ENCODE data around the gene HM13. TPM values are rescaled to one million over a fixed set of nuclear protein-coding genes. Genes with fewer than 3 reads are reported as not detected.

HM13 gene
- total RNA-seq, 4 donors from 2014 or later: 38.4 to 86.0 (median 63.4) TPM

DNA sequence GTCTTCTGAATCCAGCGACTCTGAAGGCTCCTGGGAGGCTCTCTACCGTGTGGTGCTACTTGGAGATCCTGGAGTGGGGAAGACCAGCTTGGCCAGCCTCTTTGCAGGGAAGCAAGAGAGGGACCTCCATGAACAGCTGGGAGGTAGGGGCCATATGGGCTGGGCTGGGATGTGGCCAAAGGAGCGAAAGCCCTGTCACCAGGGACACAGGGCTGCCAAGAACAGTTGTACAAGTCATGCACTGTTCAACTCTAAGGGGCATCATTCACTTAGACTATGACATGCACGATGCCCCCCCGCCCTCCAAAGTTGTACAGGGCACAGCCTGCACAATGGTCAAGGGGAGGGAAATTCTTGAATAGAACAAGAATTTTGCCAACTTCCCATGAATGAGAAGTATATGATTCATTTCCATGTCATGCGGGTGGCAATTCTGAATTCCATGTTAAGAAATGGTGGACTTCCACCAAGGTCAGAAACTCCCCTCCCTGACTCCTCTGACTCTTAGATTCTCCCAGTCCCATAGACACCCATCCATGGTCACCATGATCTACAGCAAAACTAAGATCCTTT lies 37.5 kb upstream of the HM13 start:
- intact Hi-C loops (cut with DNase I; ENCODE audit: low total_unique reads) (no loop called here), in situ Hi-C loops (cut with MboI; ENCODE audit: low pct_ligation_motif_present in 1 of 4, low pct_unique_long_range_greater_than_20kb in 1 of 4, low sequenced_read_pairs in 3 of 4) (no loop called here)
- Histone ChIP-seq H3K4me1 (peaks cover 0 to 10% (median 3%) of the 10 kb centered on the region in 4 donors), H3K27me3 (peaks cover 21% of the 10 kb centered on the region), H3K4me3 (peak overlapping the region in 1 of 4 donors; percentile 3), H3K27ac (peak overlapping the region in 3 of 4 donors; percentile 57 to 75 (median 69)), H3K9me3 (no peaks in the 10 kb centered on the region), H3K36me3 (no peaks in the 10 kb centered on the region)
- 85% methylated on average over 6 of the region's 6 CpGs; no CpG with 5 or more reads in 1 of the 2 donors for WGBS, 2 donors (ENCODE audit: low coverage in 1 of 2)
- TF ChIP-seq POLR2AphosphoS5 (IDR thresholded peaks at IDR 0.05) (no peak), POLR2A (IDR thresholded peaks at IDR 0.05) (no peak), EP300 (IDR thresholded peaks at IDR 0.05; ENCODE audit: low read depth) (no peak)
- TF ChIP-seq, protein P1, sequence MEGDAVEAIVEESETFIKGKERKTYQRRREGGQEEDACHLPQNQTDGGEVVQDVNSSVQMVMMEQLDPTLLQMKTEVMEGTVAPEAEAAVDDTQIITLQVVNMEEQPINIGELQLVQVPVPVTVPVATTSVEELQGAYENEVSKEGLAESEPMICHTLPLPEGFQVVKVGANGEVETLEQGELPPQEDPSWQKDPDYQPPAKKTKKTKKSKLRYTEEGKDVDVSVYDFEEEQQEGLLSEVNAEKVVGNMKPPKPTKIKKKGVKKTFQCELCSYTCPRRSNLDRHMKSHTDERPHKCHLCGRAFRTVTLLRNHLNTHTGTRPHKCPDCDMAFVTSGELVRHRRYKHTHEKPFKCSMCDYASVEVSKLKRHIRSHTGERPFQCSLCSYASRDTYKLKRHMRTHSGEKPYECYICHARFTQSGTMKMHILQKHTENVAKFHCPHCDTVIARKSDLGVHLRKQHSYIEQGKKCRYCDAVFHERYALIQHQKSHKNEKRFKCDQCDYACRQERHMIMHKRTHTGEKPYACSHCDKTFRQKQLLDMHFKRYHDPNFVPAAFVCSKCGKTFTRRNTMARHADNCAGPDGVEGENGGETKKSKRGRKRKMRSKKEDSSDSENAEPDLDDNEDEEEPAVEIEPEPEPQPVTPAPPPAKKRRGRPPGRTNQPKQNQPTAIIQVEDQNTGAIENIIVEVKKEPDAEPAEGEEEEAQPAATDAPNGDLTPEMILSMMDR (IDR thresholded peaks at IDR 0.05): no peak
- no peak for DNase-seq

DNA sequence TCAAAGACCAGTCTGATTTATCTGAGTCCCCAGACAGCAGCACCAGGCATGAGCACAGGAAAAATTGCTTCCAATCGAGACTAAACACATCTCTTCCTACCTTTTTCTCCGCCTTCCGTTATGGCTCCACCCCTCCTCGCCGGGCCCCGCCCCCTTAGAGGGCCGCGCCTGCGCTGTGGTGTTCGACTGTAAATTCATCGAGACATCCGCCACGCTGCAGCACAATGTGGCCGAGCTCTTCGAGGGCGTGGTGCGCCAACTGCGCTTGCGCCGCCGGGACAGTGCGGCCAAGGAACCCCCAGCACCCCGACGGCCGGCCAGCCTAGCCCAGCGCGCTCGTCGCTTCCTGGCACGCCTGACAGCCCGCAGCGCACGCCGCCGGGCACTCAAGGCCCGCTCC lies 30.2 kb upstream of the HM13 start:
- Histone ChIP-seq H3K27me3 (peaks cover 8% of the 10 kb centered on the region), H3K27ac (peak overlapping the region in 3 of 4 donors; percentile 65 to 77 (median 67)), H3K4me1 (peaks cover 0 to 5% (median 0%) of the 10 kb centered on the region in 4 donors), H3K4me3 (no peak overlapping the region), H3K9me3 (no peaks in the 10 kb centered on the region), H3K36me3 (no peaks in the 10 kb centered on the region)
- no peak for TF ChIP-seq POLR2A (IDR thresholded peaks at IDR 0.05)
- TF ChIP-seq EP300 (IDR thresholded peaks at IDR 0.05; ENCODE audit: low read depth): no peak
- TF ChIP-seq, protein P1 (IDR thresholded peaks at IDR 0.05): no peak
- TF ChIP-seq POLR2AphosphoS5 (IDR thresholded peaks at IDR 0.05): no peak
- intact Hi-C loops (cut with DNase I; ENCODE audit: low total_unique reads) (no loop called here), in situ Hi-C loops (cut with MboI; ENCODE audit: low pct_ligation_motif_present in 1 of 4, low pct_unique_long_range_greater_than_20kb in 1 of 4, low sequenced_read_pairs in 3 of 4) (no loop called here)
- WGBS, 2 donors (ENCODE audit: low coverage in 1 of 2): 13 to 69% methylated on average over 1 to 36 of the region's 36 CpGs
- no peak for DNase-seq

DNA sequence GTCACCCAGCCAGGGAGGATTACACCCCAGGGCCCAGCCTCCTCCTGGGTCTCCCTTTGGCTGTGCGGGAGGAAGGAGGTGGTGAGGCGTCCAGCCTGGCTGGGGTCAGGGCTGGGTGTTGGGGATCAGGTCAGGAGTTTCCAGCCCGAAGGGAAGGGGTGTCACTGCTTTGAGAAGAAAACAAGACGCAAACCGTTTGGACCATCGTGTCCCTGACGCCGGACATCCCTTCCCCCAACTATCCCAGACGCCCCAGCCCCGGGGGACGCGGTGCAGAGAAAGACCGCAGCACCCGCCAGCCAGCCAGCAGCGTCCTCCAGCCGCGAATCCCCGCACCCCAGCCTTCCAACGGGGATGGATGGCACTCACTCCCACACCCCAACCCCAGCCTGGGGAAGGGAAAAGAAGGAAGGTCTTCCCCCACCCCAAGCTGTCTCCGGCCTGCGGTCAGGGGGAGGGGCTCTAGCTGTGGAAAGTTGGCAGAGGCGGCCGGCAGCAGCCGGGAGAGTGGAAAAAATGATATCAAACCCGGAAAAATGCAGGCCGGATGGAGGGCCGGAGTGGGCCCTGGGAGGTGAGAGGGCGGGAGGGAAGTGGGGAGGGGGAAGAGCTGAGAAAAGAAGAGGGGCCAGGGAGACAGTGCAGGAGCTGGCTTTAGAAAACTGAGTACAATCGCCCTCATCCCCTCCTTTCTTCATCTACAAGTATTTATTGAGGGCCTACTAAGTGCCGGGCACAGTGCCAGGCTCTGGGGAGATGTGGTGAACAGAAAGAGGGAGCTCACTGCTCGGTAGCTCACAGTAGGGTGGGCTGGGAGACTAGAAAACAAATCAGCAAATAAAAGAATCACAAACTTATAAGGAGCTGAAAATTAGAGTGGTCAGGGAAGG lies 28.5 kb upstream of the HM13 start:
- Histone ChIP-seq H3K27ac (peak overlapping the region; percentile 65 to 77 (median 67)), H3K27me3 (peaks cover 8% of the 10 kb centered on the region), H3K36me3 (no peaks in the 10 kb centered on the region), H3K4me1 (peaks cover 0 to 5% (median 0%) of the 10 kb centered on the region in 4 donors), H3K9me3 (no peaks in the 10 kb centered on the region), H3K4me3 (peak overlapping the region in 1 of 4 donors; percentile 21)
- peak; percentile 44 for DNase-seq
- TF ChIP-seq POLR2AphosphoS5 (IDR thresholded peaks at IDR 0.05) (no peak), POLR2A (IDR thresholded peaks at IDR 0.05) (peak; percentile 15)
- intact Hi-C loops (cut with DNase I; ENCODE audit: low total_unique reads): no loop called here
- in situ Hi-C loops (cut with MboI; ENCODE audit: low pct_ligation_motif_present in 1 of 4, low pct_unique_long_range_greater_than_20kb in 1 of 4, low sequenced_read_pairs in 3 of 4): no loop called here
- WGBS, 2 donors (ENCODE audit: low coverage in 1 of 2): 20% methylated on average over 30 of the region's 31 CpGs; no CpG with 5 or more reads in 1 of the 2 donors

DNA sequence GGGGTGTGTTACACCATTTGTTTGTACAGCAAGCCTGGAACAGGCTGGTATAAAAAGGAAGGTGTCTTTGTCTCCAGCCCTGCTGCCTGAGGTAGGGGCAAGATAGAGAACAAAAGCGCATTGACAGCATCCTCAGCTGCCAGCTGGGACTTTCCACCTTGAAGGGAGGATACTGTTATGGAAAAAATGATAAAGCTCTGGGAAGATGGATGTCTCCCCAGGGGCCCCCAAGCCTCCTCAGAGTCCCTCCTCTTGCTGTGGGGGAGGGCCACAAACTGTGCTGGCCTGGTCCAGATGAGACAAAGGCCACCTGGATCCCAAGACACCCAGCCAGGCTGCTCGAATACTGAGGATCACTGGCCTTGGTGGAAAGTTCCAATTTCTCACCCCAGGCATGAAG lies 26.1 kb upstream of the HM13 start:
- in situ Hi-C loops (cut with MboI; ENCODE audit: low pct_ligation_motif_present in 1 of 4, low pct_unique_long_range_greater_than_20kb in 1 of 4, low sequenced_read_pairs in 3 of 4) (no loop called here), intact Hi-C loops (cut with DNase I; ENCODE audit: low total_unique reads) (no loop called here)
- Histone ChIP-seq H3K27ac (peak overlapping the region in 2 of 4 donors; percentile 9 to 47), H3K4me1 (peaks cover 0 to 5% (median 0%) of the 10 kb centered on the region in 4 donors), H3K9me3 (no peaks in the 10 kb centered on the region), H3K36me3 (no peaks in the 10 kb centered on the region), H3K4me3 (no peak overlapping the region), H3K27me3 (peaks cover 8% of the 10 kb centered on the region)
- 47% methylated on average over 2 of the region's 2 CpGs; no CpG with 5 or more reads in 1 of the 2 donors for WGBS, 2 donors (ENCODE audit: low coverage in 1 of 2)
- DNase-seq: no peak
- TF ChIP-seq POLR2A (IDR thresholded peaks at IDR 0.05): no peak
- no peak for TF ChIP-seq EP300 (IDR thresholded peaks at IDR 0.05; ENCODE audit: low read depth)
- TF ChIP-seq POLR2AphosphoS5 (IDR thresholded peaks at IDR 0.05): no peak
- TF ChIP-seq, protein P1 (IDR thresholded peaks at IDR 0.05): no peak

Data from transverse colon (tissue), 4 donors.